Lung (tissue), 12 donors: Measurements from ENCODE around the gene SERPINA5. TPM values are rescaled to one million over a fixed set of nuclear protein-coding genes. Genes with fewer than 3 reads are reported as not detected.

Source experiments
- ATAC-seq: fragments of 200-7000 bp; cut with Tn5 transposase; one replicate; pipeline ENCODE4 v1.9.1; 2020; ENCODE audit warnings: moderate number of reproducible peaks; ENCODE audit not compliant: insufficient read depth, low FRiP score
- DNase-seq, 3 donors: peaks; one replicate each; pipeline ENCODE4 v3.0.0-alpha.2; 2013 to 2017
- H3K27ac ChIP-seq, 2 donors: one replicate each; pipeline ENCODE4 v1.5.1; 2013; ENCODE audit warnings: mild to moderate bottlenecking in 2 of 2, moderate library complexity in 2 of 2, control low read depth in 1 of 2, inconsistent platforms in 1 of 2, low read depth in 1 of 2, low read length in 1 of 2
- H3K27me3 ChIP-seq, 3 donors: one replicate each; pipeline ENCODE4 v1.5.1; 2013; ENCODE audit warnings: low read length in 2 of 3; ENCODE audit not compliant: control insufficient read depth in 3 of 3, insufficient read depth in 3 of 3
- H3K36me3 ChIP-seq, 4 donors: one replicate each; pipeline ENCODE4 v1.5.1; 2013; ENCODE audit warnings: low read length in 4 of 4, mild to moderate bottlenecking in 1 of 4, moderate library complexity in 1 of 4; ENCODE audit not compliant: control insufficient read depth in 4 of 4, insufficient read depth in 4 of 4
- H3K4me1 ChIP-seq, 5 donors: one replicate each; pipeline ENCODE4 v1.5.1; 2013; ENCODE audit warnings: low read length in 5 of 5, mild to moderate bottlenecking in 2 of 5, moderate library complexity in 1 of 5; ENCODE audit not compliant: control insufficient read depth in 5 of 5, insufficient read depth in 5 of 5
- H3K4me3 ChIP-seq: one replicate; pipeline ENCODE4 v1.5.1; 2013; ENCODE audit warnings: mild to moderate bottlenecking, control low read depth, moderate library complexity
- H3K9ac ChIP-seq, 2 donors: one replicate each; pipeline ENCODE4 v1.5.1; 2013; ENCODE audit warnings: low read length in 2 of 2, control low read depth in 1 of 2; ENCODE audit not compliant: insufficient read depth in 1 of 2
- H3K9me3 ChIP-seq, 4 donors: one replicate each; pipeline ENCODE4 v1.5.1; 2013; ENCODE audit warnings: low read length in 3 of 4, mild to moderate bottlenecking in 1 of 4, moderate library complexity in 1 of 4; ENCODE audit not compliant: control insufficient read depth in 4 of 4, insufficient read depth in 3 of 4
- CTCF ChIP-seq: IDR thresholded peaks from 2 replicates; pipeline ENCODE4 v1.5.1; 2012; ENCODE audit warnings: mild to moderate bottlenecking; ENCODE audit errors: control extremely low read depth, extremely low read depth
- WGBS, 2 donors: extraction: QIAGEN DNeasy Blood & Tissue Kit; methylation state at CpG; one replicate each; pipeline ENCODE4 v1.1.7; 2013; 5-methylcytosine and 5-hydroxymethylcytosine counted together
- polyA plus RNA-seq, 2 donors: library from polyadenylated mRNA; stranded (reverse); fragments of 200-250 nt; gene quantifications; one replicate each; pipeline ENCODE4 v1.2.1, GENCODE V29; 2013
- total RNA-seq, 2 donors: library from RNA; depleted of rRNA in 1 of 2; stranded (reverse); fragments of >200 nt in 1 of 2; gene quantifications; one replicate each; pipeline ENCODE4 v1.2.1, GENCODE V29; 2014 to 2021
- donor health status: control.
- donor health status: control.
- donor health status: Bipolar disorder and iron deficiency.
- donor health status: healthy.
- donor health status: DM: yes; HTN: yes; CAD: no.

Gene SERPINA5
- total and polyA plus RNA-seq, 4 donors, result 0.14 to 4.3 (median 0.52) TPM; not detected in 1

- H3K9me3 ChIP-seq, result peaks cover 0 to 5% (median 0%) of the 10 kb centered on the region in 4 donors
- no peak overlapping the region for H3K4me3 ChIP-seq
- H3K27me3 ChIP-seq, result no peaks in the 10 kb centered on the region
- H3K36me3 ChIP-seq, result peaks cover 0 to 2% (median 0%) of the 10 kb centered on the region in 4 donors
- ATAC-seq (no peak), DNase-seq (no peak)
- H3K27ac ChIP-seq, result no peak overlapping the region
- H3K9ac ChIP-seq, result no peak overlapping the region
- WGBS, 2 donors, result 88 to 89% methylated on average over 5 of the region's 5 CpGs
- H3K4me1 ChIP-seq, result peaks cover 0 to 30% (median 20%) of the 10 kb centered on the region in 5 donors
- no peak for TF ChIP-seq CTCF
Observed at GRCh38 chr14:94611179-94611578, 30.0 kb downstream of the SERPINA5 start.

- TF ChIP-seq CTCF, result no peak
- Histone ChIP-seq H3K9me3 (peaks cover 0 to 9% (median under 1%) of the 10 kb centered on the region in 4 donors), H3K36me3 (peaks cover 0 to 2% (median 0%) of the 10 kb centered on the region in 4 donors), H3K4me3 (no peak within 1 kb of the TSS), H3K9ac (no peak within 1 kb of the TSS), H3K4me1 (peaks cover 0 to 21% (median 14%) of the 10 kb centered on the region in 5 donors), H3K27me3 (no peaks in the 10 kb centered on the region), H3K27ac (peak within 1 kb of the TSS; percentile 41 to 47)
- DNase-seq, result peak in 2 of 3 donors; percentile 43 to 57
- ATAC-seq, result no peak
- WGBS, 2 donors, result 51 to 69% methylated on average over 4 of the region's 4 CpGs
Observed at GRCh38 chr14:94612174-94612573, 30.9 kb downstream of the SERPINA5 start, which contains the start of gene SERPINA3. Gene SERPINA3, plus strand, starts transcription at chr14:94612391. Its CDS starts 2,051 bp downstream, at chr14:94614442.

GRCh38 chr14:94612580-94613554 is 31.6 kb downstream of the SERPINA5 start:
- 49 to 57% methylated on average over 9 of the region's 9 CpGs for WGBS, 2 donors
- ATAC-seq, result no peak
- H3K4me3 ChIP-seq, result no peak overlapping the region
- DNase-seq, result peak; percentile 79 to 94 (median 91)
- H3K9me3 ChIP-seq, result peaks cover 0 to 9% (median 5%) of the 10 kb centered on the region in 4 donors
- H3K9ac ChIP-seq, result no peak overlapping the region
- H3K4me1 ChIP-seq, result peaks cover 0 to 21% (median 14%) of the 10 kb centered on the region in 5 donors
- peak overlapping the region; percentile 41 to 47 for H3K27ac ChIP-seq
- H3K27me3 ChIP-seq, result no peaks in the 10 kb centered on the region
- H3K36me3 ChIP-seq, result peaks cover 0 to 2% (median 0%) of the 10 kb centered on the region in 4 donors
- TF ChIP-seq CTCF, result no peak
